Breast epithelium (tissue), 3 donors: Measurements from ENCODE around the gene PARD3B.

Experiments used
- CTCF ChIP-seq, 3 donors: fragments of 450-650 bp; IDR thresholded peaks; one replicate each; pipeline ENCODE4 v1.5.1; 2016 to 2017; ENCODE audit warnings: antibody characterized with exemption in 3 of 3, mild to moderate bottlenecking in 3 of 3, moderate library complexity in 3 of 3
- POLR2A ChIP-seq: fragments of 450-650 bp; IDR thresholded peaks from one replicate; pipeline ENCODE4 v1.6.1; 2016; ENCODE audit warnings: antibody characterized with exemption, mild to moderate bottlenecking, moderate library complexity
- POLR2AphosphoS5 ChIP-seq, 3 donors: sonication (generic); formaldehyde crosslinking; IDR thresholded peaks; one replicate each; pipeline ENCODE4 v1.6.1; 2017; ENCODE audit warnings: antibody characterized with exemption in 3 of 3

GRCh38 chr2:205613970-205614559, 1068.8 kb downstream of the PARD3B start:
- TF ChIP-seq POLR2A = no peak
- TF ChIP-seq POLR2AphosphoS5 (IDR thresholded peaks at IDR 0.05) = no peak
- no peak for TF ChIP-seq CTCF (IDR thresholded peaks at IDR 0.05)
